Measurements from ENCODE around the gene MCRS1.

The MCRS1 gene

DNA sequence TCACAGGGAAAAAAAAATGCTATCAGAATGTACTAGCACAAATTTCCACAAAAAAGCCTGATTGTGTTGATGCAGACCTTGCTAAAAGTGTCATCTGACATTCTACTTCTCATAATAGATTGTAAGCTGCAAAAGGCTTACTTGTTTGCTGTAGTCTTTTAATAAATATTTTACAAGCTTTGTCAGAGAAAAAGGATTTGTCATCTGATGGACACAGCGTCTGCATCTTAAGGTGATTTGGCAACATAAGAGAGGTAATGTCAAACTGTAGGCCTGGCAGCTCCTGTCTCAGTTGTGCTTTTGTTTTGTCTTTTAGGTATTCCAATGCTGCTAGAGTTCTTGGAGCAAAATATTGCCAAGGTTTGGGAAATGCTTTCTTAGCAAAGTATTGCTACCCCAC is 55.4 kb downstream of the MCRS1 start:
- DNase-seq: no peak

DNA sequence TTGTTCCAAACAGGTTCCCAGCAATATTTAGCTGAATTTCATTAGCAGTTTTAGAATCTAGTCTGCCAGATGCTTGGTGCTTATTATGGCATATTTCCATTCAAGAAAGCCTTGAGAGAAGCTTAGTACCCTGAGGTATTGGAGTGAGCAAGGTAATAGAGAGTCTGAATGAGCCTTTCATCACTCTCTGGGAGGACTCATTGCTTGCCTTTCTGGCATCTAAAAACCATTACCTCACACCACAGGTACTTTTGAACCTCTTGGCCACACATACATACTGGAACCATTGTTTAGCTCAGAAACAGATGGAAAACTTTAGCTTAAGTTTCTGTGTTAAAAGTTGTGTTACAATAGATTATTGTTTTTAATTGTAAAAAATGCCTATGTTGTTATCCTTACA is 56.5 kb downstream of the MCRS1 start:
- no peak for DNase-seq

DNA sequence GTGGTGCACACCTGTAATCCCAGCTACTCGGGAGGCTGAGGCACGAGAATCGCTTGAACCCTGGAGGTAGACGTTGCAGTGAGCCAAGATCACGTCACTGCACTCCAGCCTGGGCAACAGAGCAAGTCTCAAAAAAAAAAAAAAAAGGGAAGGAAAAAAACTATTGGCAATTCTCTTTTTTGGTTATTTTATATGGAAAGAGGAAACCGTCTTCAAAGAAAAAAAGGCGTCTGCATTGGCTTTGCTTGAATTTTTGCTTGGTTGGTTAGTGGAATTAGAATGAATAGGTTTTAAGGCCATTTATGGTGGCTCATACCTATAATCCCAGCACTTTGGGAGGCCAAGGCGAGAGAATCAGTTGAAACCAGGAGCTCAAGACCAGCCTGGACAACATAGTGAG is 58.3 kb downstream of the MCRS1 start:
- peak; percentile 29 to 81 for DNase-seq

Data from inflammatory macrophage (primary cell).